Measurements from ENCODE around the gene GPR45. TPM values are rescaled to one million over a fixed set of nuclear protein-coding genes. Genes with fewer than 3 reads are reported as not detected.
"Not testable (repeated sequence)": the region's sequence is repeated elsewhere in the genome, so short reads cannot be mapped to it uniquely, and the experiment has no call there.

Gene GPR45
- 0.82 TPM for total RNA-seq

- FAIRE-seq, result no peak
- no peak for DNase-seq (ENCODE audit: low spot score in 2 of 2)
Measured at GRCh38 chr2:105241443-105241842, at the start of gene GPR45. TSS of gene GPR45 (plus strand) at chr2:105241743. CDS start at chr2:105241859, 116 bp downstream.

GRCh38 chr2:105194022-105194675, 47.4 kb upstream of the GPR45 start:
- FAIRE-seq, result no peak
- DNase-seq (ENCODE audit: low spot score in 2 of 2), result no peak

GRCh38 chr2:105196651-105197050, 44.9 kb upstream of the GPR45 start:
- FAIRE-seq, result no peak
- DNase-seq (ENCODE audit: low spot score in 2 of 2), result no peak

- FAIRE-seq (no peak), DNase-seq (ENCODE audit: low spot score in 2 of 2) (no peak)
Measured at GRCh38 chr2:105215586-105216192, 25.9 kb upstream of the GPR45 start.

GRCh38 chr2:105220604-105221003, 20.9 kb upstream of the GPR45 start:
- FAIRE-seq, result no peak
- no peak for DNase-seq (ENCODE audit: low spot score in 2 of 2)

GRCh38 chr2:105224444-105224843, 17.1 kb upstream of the GPR45 start:
- no peak for DNase-seq (ENCODE audit: low spot score in 2 of 2)
- no peak for FAIRE-seq

GRCh38 chr2:105231232-105231619, 10.3 kb upstream of the GPR45 start:
- no peak for FAIRE-seq
- DNase-seq (ENCODE audit: low spot score in 2 of 2), result no peak

- DNase-seq (ENCODE audit: low spot score in 2 of 2) (peak in 1 of 2 donors; percentile 31), FAIRE-seq (no peak)
Measured at GRCh38 chr2:105235388-105236059, 6.0 kb upstream of the GPR45 start.

- DNase-seq (ENCODE audit: low spot score in 2 of 2) (no peak), FAIRE-seq (no peak)
Measured at GRCh38 chr2:105236060-105236424, 5.5 kb upstream of the GPR45 start.

GRCh38 chr2:105237045-105237765, 4.3 kb upstream of the GPR45 start:
- FAIRE-seq (no peak), DNase-seq (ENCODE audit: low spot score in 2 of 2) (no peak)

GRCh38 chr2:105238664-105239240, 2.8 kb upstream of the GPR45 start:
- FAIRE-seq, result no peak
- no peak for DNase-seq (ENCODE audit: low spot score in 2 of 2)

- FAIRE-seq, result no peak
- DNase-seq (ENCODE audit: low spot score in 2 of 2), result no peak
Measured at GRCh38 chr2:105239924-105240323, 1.6 kb upstream of the GPR45 start.

- no peak for FAIRE-seq
- no peak for DNase-seq (ENCODE audit: low spot score in 2 of 2)
Measured at GRCh38 chr2:105242286-105242993, 897 bp downstream of the GPR45 start.

GRCh38 chr2:105243961-105244360, 2.4 kb downstream of the GPR45 start:
- DNase-seq (ENCODE audit: low spot score in 2 of 2) (no peak), FAIRE-seq (no peak)

GRCh38 chr2:105244451-105244850, 2.9 kb downstream of the GPR45 start:
- DNase-seq (ENCODE audit: low spot score in 2 of 2), result no peak
- FAIRE-seq, result no peak

- DNase-seq (ENCODE audit: low spot score in 2 of 2) (no peak), FAIRE-seq (no peak)
Measured at GRCh38 chr2:105248316-105249070, 7.0 kb downstream of the GPR45 start.

- FAIRE-seq (no peak), DNase-seq (ENCODE audit: low spot score in 2 of 2) (no peak)
Measured at GRCh38 chr2:105249181-105249580, 7.6 kb downstream of the GPR45 start.

GRCh38 chr2:105249891-105250290, 8.3 kb downstream of the GPR45 start:
- FAIRE-seq (no peak), DNase-seq (ENCODE audit: low spot score in 2 of 2) (no peak)

- FAIRE-seq; DNase-seq (ENCODE audit: low spot score in 2 of 2): not testable (repeated sequence)
Measured at GRCh38 chr2:105251016-105251648, 9.6 kb downstream of the GPR45 start.

Measured in frontal cortex (tissue), 4 donors.